HL-60 (cell line): ENCODE results near the gene CCDC57.
A peak's percentile ranks its signal among the peaks of the same experiment; 100 is the strongest.
"Not testable (repeated sequence)": the region's sequence is repeated elsewhere in the genome, so short reads cannot be mapped to it uniquely, and the experiment has no call there.

Experiments used
- DNase-seq, 2 experiments: peaks; one replicate each; pipeline ENCODE4 v3.0.0-alpha.2; 2010 to 2020; ENCODE audit warnings: low read depth in 1 of 2, low spot score in 1 of 2
- H3K27ac ChIP-seq: fragments of 250-450 bp; sonication (Bioruptor Pico); replicated peaks from 2 replicates; pipeline ENCODE4 v1.5.1; 2020; ENCODE audit warnings: mild to moderate bottlenecking, moderate library complexity
- H3K27me3 ChIP-seq: fragments of 250-450 bp; sonication (Bioruptor Pico); 2 replicates; pipeline ENCODE4 v1.5.1; 2021; ENCODE audit warnings: mild to moderate bottlenecking, moderate library complexity; ENCODE audit not compliant: insufficient read depth, poor library complexity, severe bottlenecking
- H3K4me3 ChIP-seq: replicated peaks from 2 replicates; pipeline ENCODE4 v1.5.1; 2011; ENCODE audit warnings: mild to moderate bottlenecking, control low read depth, low read length; ENCODE audit not compliant: insufficient read depth
- CTCF ChIP-seq: IDR thresholded peaks from one replicate; pipeline ENCODE4 v1.5.1; 2011; ENCODE audit warnings: low read length, control low read depth, inconsistent platforms; ENCODE audit not compliant: insufficient read depth
- GABPA ChIP-seq: IDR thresholded peaks from 2 replicates; pipeline ENCODE4 v1.6.1; 2012; ENCODE audit warnings: low read depth
- POLR2AphosphoS5 ChIP-seq: IDR thresholded peaks from 2 replicates; pipeline ENCODE4 v1.6.1; 2012; ENCODE audit warnings: low read depth
- REST ChIP-seq: IDR thresholded peaks from 2 replicates; pipeline ENCODE4 v1.6.1; 2012; ENCODE audit warnings: low read depth; ENCODE audit not compliant: insufficient replicate concordance
- SPI1 ChIP-seq: IDR thresholded peaks from 2 replicates; pipeline ENCODE4 v1.6.1; 2012; ENCODE audit warnings: low read depth, mild to moderate bottlenecking, borderline replicate concordance

Gene CCDC57

GRCh38 chr17:82194765-82195164 is 17.9 kb downstream of the CCDC57 start:
- no peaks in the 10 kb centered on the region for H3K27me3 ChIP-seq
- no peak overlapping the region for H3K27ac ChIP-seq
- no peak for DNase-seq
- TF ChIP-seq CTCF (no peak), POLR2AphosphoS5 (no peak)
- H3K4me3 ChIP-seq, result no peak overlapping the region

GRCh38 chr17:82193520-82194220 is 19.0 kb downstream of the CCDC57 start:
- H3K27ac ChIP-seq, result peak overlapping the region; percentile 85
- DNase-seq, result peak; percentile 62 to 77
- TF ChIP-seq GABPA (peak; percentile 70), POLR2AphosphoS5 (peak; percentile 69), SPI1 (peak; percentile 99), REST (no peak), CTCF (no peak)
- H3K27me3 ChIP-seq, result no peaks in the 10 kb centered on the region
- peak overlapping the region; percentile 39 for H3K4me3 ChIP-seq

- peak overlapping the region; percentile 85 for H3K27ac ChIP-seq
- not testable (repeated sequence) for H3K27me3 ChIP-seq, H3K4me3 ChIP-seq, DNase-seq
Observed at GRCh38 chr17:82193050-82193449, 19.6 kb downstream of the CCDC57 start.

- Histone ChIP-seq H3K27me3 (no peaks in the 10 kb centered on the region), H3K4me3 (no peak overlapping the region), H3K27ac (no peak overlapping the region)
- DNase-seq, result no peak
- TF ChIP-seq CTCF (no peak), REST (no peak), SPI1 (no peak), GABPA (no peak), POLR2AphosphoS5 (no peak)
Observed at GRCh38 chr17:82188001-82188961, 24.4 kb downstream of the CCDC57 start.
